Measurements from ENCODE around the gene DYNLT1. TPM values are rescaled to one million over a fixed set of nuclear protein-coding genes. Genes with fewer than 3 reads are reported as not detected.
"Not testable (repeated sequence)": the region's sequence is repeated elsewhere in the genome, so short reads cannot be mapped to it uniquely, and the experiment has no call there.

The DYNLT1 gene
- total RNA-seq, 1 donor from 2014 or later = 126 TPM

DNA sequence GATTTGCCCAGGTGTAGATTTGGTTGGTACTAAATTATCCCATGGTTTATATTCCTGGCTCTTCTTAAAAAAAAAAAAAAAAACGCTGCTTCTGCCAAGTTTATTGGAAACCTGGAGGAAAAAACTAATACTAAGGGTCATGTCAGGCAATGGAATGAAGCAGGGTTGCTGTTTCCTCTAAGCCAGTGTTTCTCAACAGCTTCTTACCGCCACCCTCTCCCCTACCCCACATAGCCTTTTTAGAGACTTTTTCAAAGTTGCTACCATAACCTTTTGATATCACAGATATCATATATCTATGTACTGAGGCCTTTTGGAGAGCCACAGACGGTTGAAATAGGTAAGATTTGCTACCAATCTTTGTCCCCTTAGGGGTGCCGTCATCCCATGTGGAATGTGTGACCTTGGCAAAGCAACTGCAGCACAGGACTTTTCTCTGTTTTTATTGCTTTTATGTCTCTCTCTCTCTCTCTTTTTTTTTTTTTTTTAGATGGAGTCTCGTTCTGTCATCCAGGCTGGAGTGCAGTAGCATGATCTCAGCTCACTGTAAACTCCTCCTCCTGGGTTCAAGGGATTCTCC, 40.3 kb upstream of the DYNLT1 start:
- no peak overlapping the region for H3K27ac ChIP-seq (replicated peaks)
- intact Hi-C loops (cut with micrococcal nuclease) = no loop called here
- TF ChIP-seq CTCF (IDR thresholded peaks at IDR 0.05; ENCODE audit: borderline replicate concordance) = no peak

DNA sequence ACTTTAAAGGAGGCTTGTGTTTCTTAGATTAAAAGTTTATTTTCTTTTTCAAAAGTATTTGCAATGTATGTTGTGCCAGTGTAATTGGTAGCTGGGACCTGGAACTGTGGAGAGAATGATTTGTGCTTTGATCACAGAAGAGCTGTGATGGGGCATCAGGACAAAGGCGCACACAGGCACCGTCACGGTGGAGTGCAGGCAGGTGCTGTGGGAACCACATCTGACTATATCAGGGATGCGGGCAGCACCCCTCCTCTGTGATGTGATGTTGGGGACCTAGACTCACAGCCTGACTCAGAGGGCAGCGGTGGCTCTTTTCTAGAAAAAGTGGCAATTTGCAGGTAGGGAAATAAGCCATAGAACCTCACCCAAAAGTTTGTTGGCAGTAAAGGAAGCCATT, 39.8 kb upstream of the DYNLT1 start:
- no peak overlapping the region for H3K27ac ChIP-seq (replicated peaks)
- intact Hi-C loops (cut with micrococcal nuclease) = no loop called here

More for the DNA sequence above, 40.3 kb upstream of the DYNLT1 start:
- H3K36me3 ChIP-seq = no peaks in the 10 kb centered on the region
- no peaks in the 10 kb centered on the region for H3K9me3 ChIP-seq (replicated peaks)
- no peaks in the 10 kb centered on the region for H3K4me1 ChIP-seq
- no peaks in the 10 kb centered on the region for H3K27me3 ChIP-seq (ENCODE audit: low read depth)
- no peak for DNase-seq
- H3K4me3 ChIP-seq = no peak overlapping the region

DNA sequence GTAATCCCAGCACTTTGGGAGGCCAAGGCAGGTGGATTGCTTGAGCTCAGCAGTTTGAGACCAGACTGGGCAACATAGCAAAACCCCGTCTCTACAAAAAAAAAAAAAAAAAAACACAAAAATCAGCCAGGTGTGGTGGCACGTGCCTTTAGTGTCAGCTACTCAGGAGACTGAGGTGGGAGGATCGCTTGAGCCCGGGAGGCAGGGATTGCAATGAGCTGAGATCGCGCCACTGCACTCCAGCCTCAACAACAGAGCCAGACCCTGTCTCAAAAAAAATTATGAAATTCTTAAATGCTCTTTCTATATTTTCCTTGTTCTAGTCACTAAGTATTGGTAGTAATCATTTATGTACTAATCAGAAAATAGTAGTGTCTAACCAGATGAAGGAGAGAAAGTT, 35.9 kb upstream of the DYNLT1 start:
- Histone ChIP-seq H3K9me3 (replicated peaks) (no peaks in the 10 kb centered on the region), H3K27ac (replicated peaks) (no peak overlapping the region), H3K4me1 (no peaks in the 10 kb centered on the region), H3K27me3 (ENCODE audit: low read depth) (no peaks in the 10 kb centered on the region), H3K36me3 (no peaks in the 10 kb centered on the region), H3K4me3 (no peak overlapping the region)
- TF ChIP-seq CTCF (IDR thresholded peaks at IDR 0.05; ENCODE audit: borderline replicate concordance) = no peak
- intact Hi-C loops (cut with micrococcal nuclease) = no loop called here
- DNase-seq = no peak

More for the DNA sequence above, 39.8 kb upstream of the DYNLT1 start:
- TF ChIP-seq CTCF (IDR thresholded peaks at IDR 0.05; ENCODE audit: borderline replicate concordance) = no peak
- no peak for DNase-seq
- H3K27me3 ChIP-seq (ENCODE audit: low read depth) = no peaks in the 10 kb centered on the region
- H3K4me3 ChIP-seq = no peak overlapping the region
- H3K36me3 ChIP-seq = no peaks in the 10 kb centered on the region
- H3K4me1 ChIP-seq = no peaks in the 10 kb centered on the region
- no peaks in the 10 kb centered on the region for H3K9me3 ChIP-seq (replicated peaks)

- TF ChIP-seq CTCF (IDR thresholded peaks at IDR 0.05; ENCODE audit: borderline replicate concordance) = no peak
- Histone ChIP-seq H3K27ac (replicated peaks) (no peak overlapping the region), H3K4me1 (no peaks in the 10 kb centered on the region), H3K9me3 (replicated peaks) (no peaks in the 10 kb centered on the region), H3K4me3 (no peak overlapping the region), H3K36me3 (no peaks in the 10 kb centered on the region), H3K27me3 (ENCODE audit: low read depth) (no peaks in the 10 kb centered on the region)
- no peak for DNase-seq
- intact Hi-C loops (cut with micrococcal nuclease) = no loop called here
These were observed 35.5 kb upstream of the DYNLT1 start for GRCh38 chr6:158680015-158680414.

- intact Hi-C loops (cut with micrococcal nuclease) = no loop called here
- H3K27ac ChIP-seq (replicated peaks) = no peak overlapping the region
- H3K9me3 ChIP-seq (replicated peaks) = no peaks in the 10 kb centered on the region
- H3K36me3 ChIP-seq = no peaks in the 10 kb centered on the region
- DNase-seq = no peak
- no peaks in the 10 kb centered on the region for H3K27me3 ChIP-seq (ENCODE audit: low read depth)
- no peaks in the 10 kb centered on the region for H3K4me1 ChIP-seq
- no peak overlapping the region for H3K4me3 ChIP-seq
- TF ChIP-seq CTCF (IDR thresholded peaks at IDR 0.05; ENCODE audit: borderline replicate concordance) = no peak
These were observed 33.5 kb upstream of the DYNLT1 start for GRCh38 chr6:158677906-158678578.

- H3K27me3 ChIP-seq (ENCODE audit: low read depth); H3K9me3 ChIP-seq (replicated peaks); DNase-seq; H3K36me3 ChIP-seq; intact Hi-C loops (cut with micrococcal nuclease); H3K27ac ChIP-seq (replicated peaks); H3K4me1 ChIP-seq; H3K4me3 ChIP-seq: not testable (repeated sequence)
These were observed 32.6 kb upstream of the DYNLT1 start for GRCh38 chr6:158677094-158677493.

Measured in left ventricle myocardium inferior (tissue), 1 donor.